Duodenal mucosa (tissue), 2 donors: ENCODE measurements around the gene PAGR1.
"Not testable (repeated sequence)": the region's sequence is repeated elsewhere in the genome, so short reads cannot be mapped to it uniquely, and the experiment has no call there.

Source experiments
- H3K27ac ChIP-seq: one replicate; pipeline ENCODE4 v1.7.0; 2013; ENCODE audit warnings: low read depth, low read length
- H3K27me3 ChIP-seq, 2 donors: one replicate each; pipeline ENCODE4 v1.7.0; 2013; ENCODE audit warnings: low read length in 2 of 2, control low read depth in 1 of 2; ENCODE audit not compliant: insufficient read depth in 2 of 2, control insufficient read depth in 1 of 2
- H3K36me3 ChIP-seq, 2 donors: one replicate each; pipeline ENCODE4 v1.7.0; 2013; ENCODE audit warnings: low read length in 2 of 2, control low read depth in 1 of 2; ENCODE audit not compliant: insufficient read depth in 2 of 2, control insufficient read depth in 1 of 2
- H3K4me1 ChIP-seq, 2 donors: one replicate each; pipeline ENCODE4 v1.7.0; 2013; ENCODE audit warnings: low read length in 2 of 2, control low read depth in 1 of 2; ENCODE audit not compliant: insufficient read depth in 2 of 2, control insufficient read depth in 1 of 2
- H3K4me3 ChIP-seq, 2 donors: one replicate each; pipeline ENCODE4 v1.7.0; 2013; ENCODE audit warnings: low read length in 2 of 2, low read depth in 1 of 2
- H3K9ac ChIP-seq, 2 donors: one replicate each; pipeline ENCODE4 v1.7.0; 2013; ENCODE audit warnings: low read length in 2 of 2, low read depth in 1 of 2
- H3K9me3 ChIP-seq, 2 donors: one replicate each; pipeline ENCODE4 v1.7.0; 2013; ENCODE audit warnings: low read length in 2 of 2, control low read depth in 1 of 2; ENCODE audit not compliant: control insufficient read depth in 1 of 2

Gene PAGR1

DNA sequence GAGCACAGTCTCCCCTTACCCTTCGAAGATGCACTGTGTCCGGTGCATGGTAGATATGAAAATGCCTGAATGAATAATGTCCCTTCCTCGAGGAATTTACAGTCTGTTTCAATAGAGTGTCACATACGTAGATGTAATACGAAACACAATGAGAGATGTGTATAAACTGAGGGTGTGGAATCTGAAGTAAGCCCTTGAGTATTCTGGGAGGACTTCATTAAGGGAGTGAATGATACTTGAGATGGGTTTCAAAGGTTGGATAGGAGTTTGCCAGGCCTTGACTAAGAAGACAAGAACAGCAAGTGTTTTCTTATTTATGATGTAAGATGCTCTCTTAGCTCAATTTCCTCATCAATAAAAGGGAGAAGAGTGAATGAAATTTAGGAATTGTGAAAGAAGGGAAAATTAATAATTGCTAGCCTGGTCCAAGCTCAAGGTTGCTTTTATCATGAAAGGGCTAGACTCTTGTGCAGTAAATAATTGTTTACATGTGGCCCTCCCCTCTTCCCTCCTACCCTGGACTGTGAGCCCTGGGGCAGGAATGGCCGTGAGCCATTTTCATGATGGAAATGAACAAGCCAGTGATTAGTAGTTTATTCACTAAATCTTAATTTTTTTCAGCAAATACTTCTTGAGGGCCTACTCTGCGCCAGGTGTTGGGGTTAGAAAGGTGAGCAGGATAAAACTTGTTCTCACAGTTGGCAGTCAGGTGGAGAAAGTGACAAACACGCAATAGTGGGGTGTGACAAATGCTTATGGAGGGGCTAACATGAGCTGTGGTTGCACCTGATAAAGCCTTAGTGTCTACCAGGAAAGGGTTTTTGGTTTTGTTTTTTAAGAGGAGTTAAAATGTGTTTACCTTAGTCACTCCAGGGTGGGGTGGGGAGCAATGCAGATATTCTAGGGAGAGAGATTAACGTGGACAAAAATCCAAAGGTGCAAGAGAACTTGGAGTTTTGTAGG lies 23.8 kb upstream of the PAGR1 start:
- no peak overlapping the region for H3K27ac ChIP-seq
- no peak overlapping the region for H3K9ac ChIP-seq
- peak overlapping the region; percentile 80 to 97 for H3K4me3 ChIP-seq
- H3K4me1 ChIP-seq = peaks cover 28 to 29% of the 10 kb centered on the region in 2 donors
- H3K36me3 ChIP-seq = peaks cover 0 to 7% of the 10 kb centered on the region in 2 donors
- H3K9me3 ChIP-seq = no peaks in the 10 kb centered on the region
- no peaks in the 10 kb centered on the region for H3K27me3 ChIP-seq

DNA sequence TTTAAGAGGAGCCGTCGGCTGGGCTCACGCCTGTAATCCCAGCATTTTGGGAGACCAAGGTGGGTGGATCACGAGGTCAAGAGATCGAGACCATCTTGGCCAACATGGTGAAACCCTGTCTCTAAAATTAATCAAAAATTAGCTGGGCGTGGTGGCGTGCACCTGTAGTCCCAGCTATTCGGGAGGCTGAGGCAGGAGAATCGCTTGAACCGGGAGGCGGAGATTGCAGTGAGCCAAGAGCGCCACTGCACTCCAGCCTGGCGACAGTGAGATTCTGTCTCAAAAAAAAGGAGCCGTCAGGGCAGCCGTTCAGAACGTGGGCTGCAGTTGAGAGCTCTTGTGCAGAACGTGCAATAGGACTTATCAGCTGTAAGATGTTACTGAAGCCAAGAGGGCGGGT lies 22.8 kb upstream of the PAGR1 start:
- peaks cover 3 to 16% of the 10 kb centered on the region in 2 donors for H3K36me3 ChIP-seq
- not testable (repeated sequence) for H3K9me3 ChIP-seq, H3K27ac ChIP-seq, H3K27me3 ChIP-seq, H3K4me3 ChIP-seq, H3K9ac ChIP-seq
- H3K4me1 ChIP-seq = peaks cover 28 to 29% of the 10 kb centered on the region in 2 donors

DNA sequence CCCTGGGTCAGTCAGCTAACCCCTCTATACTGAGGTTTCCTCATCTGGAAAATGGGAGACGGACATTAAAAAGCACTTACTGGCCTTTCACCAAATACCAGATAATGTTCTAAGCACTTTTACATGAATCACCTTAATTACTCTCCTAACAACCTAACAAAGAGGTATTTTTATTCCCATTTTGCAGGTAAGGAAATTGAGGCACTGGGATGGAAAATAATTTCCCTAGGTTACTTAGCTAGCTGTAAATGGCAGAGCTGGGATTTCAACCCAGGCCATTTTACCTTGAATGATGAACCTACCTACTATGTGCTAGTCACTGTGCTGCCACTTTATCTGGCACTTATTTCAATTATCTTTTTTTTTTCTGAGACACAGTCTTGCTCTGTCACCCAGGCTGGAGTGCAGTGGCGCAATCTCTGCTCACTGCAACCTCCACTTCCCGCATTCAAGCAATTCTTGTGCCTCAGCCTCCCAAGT lies 21.7 kb upstream of the PAGR1 start:
- peaks cover 28 to 29% of the 10 kb centered on the region in 2 donors for H3K4me1 ChIP-seq
- H3K9me3 ChIP-seq = no peaks in the 10 kb centered on the region
- no peaks in the 10 kb centered on the region for H3K27me3 ChIP-seq
- no peak overlapping the region for H3K4me3 ChIP-seq
- H3K9ac ChIP-seq = no peak overlapping the region
- H3K36me3 ChIP-seq = peaks cover 11 to 27% of the 10 kb centered on the region in 2 donors
- H3K27ac ChIP-seq = no peak overlapping the region

DNA sequence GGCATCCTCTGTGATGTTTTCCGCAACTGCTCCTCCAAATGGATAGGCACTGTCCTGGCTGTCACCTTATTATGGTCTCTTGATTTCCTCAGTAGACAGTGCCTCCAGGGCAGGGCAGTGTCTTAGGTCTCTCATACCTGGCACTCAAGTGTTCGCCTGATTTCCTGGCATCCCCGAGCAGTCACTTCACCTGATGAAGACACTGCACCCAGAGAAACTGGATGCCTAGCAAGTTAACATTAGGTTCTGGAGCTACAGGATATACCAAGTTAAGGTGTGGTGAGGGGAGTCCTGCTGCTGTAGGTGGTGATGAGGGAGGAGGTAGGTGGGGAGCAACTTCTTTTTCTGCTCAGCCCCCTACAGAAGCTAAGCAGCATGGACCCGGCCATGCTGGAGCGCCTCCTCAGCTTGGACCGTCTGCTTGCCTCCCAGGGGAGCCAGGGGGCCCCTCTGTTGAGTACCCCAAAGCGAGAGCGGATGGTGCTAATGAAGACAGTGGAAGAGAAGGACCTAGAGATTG lies 13.5 kb upstream of the PAGR1 start:
- no peak overlapping the region for H3K9ac ChIP-seq
- peaks cover 25 to 52% of the 10 kb centered on the region in 2 donors for H3K36me3 ChIP-seq
- H3K27me3 ChIP-seq = no peaks in the 10 kb centered on the region
- H3K9me3 ChIP-seq = no peaks in the 10 kb centered on the region
- H3K27ac ChIP-seq = no peak overlapping the region
- no peak overlapping the region for H3K4me3 ChIP-seq
- H3K4me1 ChIP-seq = peaks cover 0 to 15% of the 10 kb centered on the region in 2 donors

DNA sequence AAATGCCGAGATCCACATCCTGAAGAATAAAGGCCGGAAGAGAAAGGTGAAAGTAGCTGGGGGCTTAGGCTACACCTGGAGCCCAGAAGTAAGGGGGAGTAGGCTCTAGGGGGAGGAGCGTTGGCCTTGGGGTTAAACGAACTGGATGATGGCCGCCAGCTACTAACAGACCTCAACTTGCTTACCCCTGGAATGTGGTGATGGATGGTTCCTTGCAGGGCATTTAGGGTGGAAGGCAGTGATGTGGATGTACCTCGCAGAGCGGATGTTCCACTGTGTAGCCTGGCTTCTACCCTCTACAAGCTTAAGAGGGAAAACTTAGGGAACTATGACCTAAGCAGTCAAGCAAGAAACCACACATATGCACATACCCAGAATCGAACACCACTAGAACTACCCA lies 11.9 kb upstream of the PAGR1 start:
- peaks cover 23 to 43% of the 10 kb centered on the region in 2 donors for H3K36me3 ChIP-seq
- H3K9ac ChIP-seq = peak overlapping the region in 1 of 2 donors; percentile 99
- no peak overlapping the region for H3K4me3 ChIP-seq
- H3K4me1 ChIP-seq = peaks cover 12 to 29% of the 10 kb centered on the region in 2 donors
- H3K27me3 ChIP-seq = no peaks in the 10 kb centered on the region
- no peaks in the 10 kb centered on the region for H3K9me3 ChIP-seq
- no peak overlapping the region for H3K27ac ChIP-seq

DNA sequence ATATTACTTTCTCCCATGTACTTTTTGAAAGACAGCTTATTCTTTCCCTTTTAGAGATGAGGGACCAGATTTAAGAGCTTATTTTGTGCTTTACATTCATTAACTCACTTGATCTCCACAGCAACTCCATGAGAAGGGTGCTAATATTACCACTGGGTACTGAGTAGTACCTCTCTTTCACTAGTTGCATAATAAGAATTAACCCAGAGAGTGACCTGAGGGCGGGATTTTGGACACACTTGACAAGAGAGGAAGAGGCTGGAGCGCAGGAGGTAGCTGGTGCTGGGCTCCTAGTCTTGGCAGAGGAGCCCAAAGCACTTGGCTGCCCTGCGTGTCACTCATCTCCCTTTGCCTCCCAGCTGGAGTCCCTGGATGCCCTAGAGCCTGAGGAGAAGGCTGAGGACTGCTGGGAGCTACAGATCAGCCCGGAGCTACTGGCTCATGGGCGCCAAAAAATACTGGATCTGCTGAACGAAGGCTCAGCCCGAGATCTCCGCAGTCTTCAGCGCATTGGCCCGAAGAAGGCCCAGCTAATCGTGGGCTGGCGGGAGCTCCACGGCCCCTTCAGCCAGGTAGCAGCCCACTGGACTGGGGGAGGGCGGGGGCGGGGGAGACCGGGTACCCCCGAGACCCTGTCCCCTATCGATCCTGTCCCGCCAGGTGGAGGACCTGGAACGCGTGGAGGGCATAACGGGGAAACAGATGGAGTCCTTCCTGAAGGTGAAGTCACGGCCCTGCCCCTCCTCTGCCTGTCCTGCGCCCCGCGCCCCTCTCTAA lies 11.3 kb upstream of the PAGR1 start:
- H3K36me3 ChIP-seq = peaks cover 19 to 41% of the 10 kb centered on the region in 2 donors
- H3K27ac ChIP-seq = peak overlapping the region; percentile 94
- no peaks in the 10 kb centered on the region for H3K27me3 ChIP-seq
- H3K9ac ChIP-seq = peak overlapping the region; percentile 91 to 99
- H3K4me1 ChIP-seq = peaks cover 17 to 34% of the 10 kb centered on the region in 2 donors
- H3K9me3 ChIP-seq = no peaks in the 10 kb centered on the region
- peak overlapping the region; percentile 97 to 98 for H3K4me3 ChIP-seq

DNA sequence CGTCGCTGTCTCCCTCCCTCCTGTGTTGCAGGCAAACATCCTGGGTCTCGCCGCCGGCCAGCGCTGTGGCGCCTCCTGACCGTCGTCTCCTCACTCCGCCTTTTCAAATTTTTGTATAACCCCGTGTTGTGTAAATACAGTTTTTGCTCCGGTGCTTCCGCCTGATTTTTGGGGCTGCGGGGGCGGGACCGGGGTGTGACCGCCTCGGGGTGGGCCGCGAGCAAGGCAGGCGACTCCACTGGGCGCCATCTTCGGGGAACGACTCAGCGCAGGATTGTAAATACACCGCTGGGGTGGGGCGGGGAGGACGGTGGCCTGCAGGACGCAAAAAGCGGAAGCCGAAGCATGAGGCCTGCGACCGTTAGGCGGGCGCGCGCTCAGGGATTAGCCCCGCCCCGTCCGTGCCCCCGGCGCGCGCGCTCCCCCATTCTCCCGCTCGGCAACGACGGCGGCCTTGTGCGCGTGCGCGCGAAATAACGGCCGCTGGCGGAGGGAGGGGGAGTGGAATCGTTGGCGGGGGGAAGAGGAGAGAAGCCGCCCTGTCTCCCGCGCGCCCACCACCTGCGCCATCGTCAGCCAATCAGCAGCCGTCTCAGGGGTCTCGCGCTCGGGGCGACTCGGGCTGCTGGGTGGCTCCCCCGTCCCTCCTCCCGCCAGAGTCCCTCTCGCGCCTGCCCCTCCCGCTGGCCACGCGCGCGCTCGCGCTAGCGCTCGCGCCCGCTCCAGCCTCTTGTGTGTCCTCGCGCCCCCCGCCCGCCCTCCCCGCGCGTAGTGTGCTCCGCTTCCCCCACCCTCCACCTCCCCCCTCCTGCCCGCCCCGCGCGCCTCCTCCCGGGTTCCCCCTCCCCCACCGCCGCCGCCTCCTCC lies 10.5 kb upstream of the PAGR1 start:
- Histone ChIP-seq H3K27me3 (no peaks in the 10 kb centered on the region), H3K4me3 (peak overlapping the region; percentile 97 to 98), H3K9ac (peak overlapping the region; percentile 91 to 99), H3K4me1 (peaks cover 24 to 42% of the 10 kb centered on the region in 2 donors), H3K36me3 (peaks cover 25 to 41% of the 10 kb centered on the region in 2 donors), H3K27ac (peak overlapping the region; percentile 97), H3K9me3 (no peaks in the 10 kb centered on the region)

DNA sequence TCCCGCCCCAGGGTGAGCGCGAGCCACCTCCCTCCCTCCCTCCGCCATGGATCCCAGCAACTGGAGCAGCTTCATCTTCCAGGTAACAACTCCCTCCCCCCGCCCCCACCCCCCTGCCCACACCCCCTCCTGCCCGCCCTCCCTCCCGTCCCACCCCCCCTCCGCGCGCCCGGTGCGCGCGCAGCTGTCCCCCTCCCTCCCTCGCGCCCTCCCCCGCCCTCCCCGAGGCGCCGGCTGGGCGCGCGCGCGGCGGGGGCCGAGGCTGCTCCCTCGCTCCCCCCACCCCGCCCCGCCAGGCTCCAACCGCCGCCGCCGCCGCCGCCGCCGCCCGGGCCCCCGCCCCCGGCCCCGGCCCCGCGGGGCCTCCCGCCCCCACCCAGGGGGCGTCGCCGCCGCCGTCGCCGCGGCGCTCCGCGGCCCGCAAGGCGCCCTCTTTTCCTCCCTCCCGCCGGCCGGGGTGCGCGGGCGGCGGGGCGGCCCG lies 9.8 kb upstream of the PAGR1 start, which contains the start of gene MAZ:
MAZ (plus strand) TSS at position 431 of the 481 bp plus-strand sequence. CDS start 173 bp downstream, outside the sequence.
- peaks cover 22 to 37% of the 10 kb centered on the region in 2 donors for H3K36me3 ChIP-seq
- H3K9me3 ChIP-seq = no peaks in the 10 kb centered on the region
- peak within 1 kb of the TSS; percentile 97 to 98 for H3K4me3 ChIP-seq
- H3K27me3 ChIP-seq = no peaks in the 10 kb centered on the region
- H3K9ac ChIP-seq = peak within 1 kb of the TSS; percentile 88 to 91
- peaks cover 29 to 49% of the 10 kb centered on the region in 2 donors for H3K4me1 ChIP-seq
- peak within 1 kb of the TSS; percentile 97 for H3K27ac ChIP-seq
